GM19043 (cell line): Measurements from ENCODE around the gene CGA.
"Not testable (repeated sequence)": the region's sequence is repeated elsewhere in the genome, so short reads cannot be mapped to it uniquely, and the experiment has no call there.

Experiments
- ATAC-seq: cut with Tn5 transposase; IDR thresholded peaks from one replicate; pipeline ENCODE4 v1.9.1; 2021; ENCODE audit warnings: low read depth; ENCODE audit not compliant: unreplicated experiment

CGA gene

DNA sequence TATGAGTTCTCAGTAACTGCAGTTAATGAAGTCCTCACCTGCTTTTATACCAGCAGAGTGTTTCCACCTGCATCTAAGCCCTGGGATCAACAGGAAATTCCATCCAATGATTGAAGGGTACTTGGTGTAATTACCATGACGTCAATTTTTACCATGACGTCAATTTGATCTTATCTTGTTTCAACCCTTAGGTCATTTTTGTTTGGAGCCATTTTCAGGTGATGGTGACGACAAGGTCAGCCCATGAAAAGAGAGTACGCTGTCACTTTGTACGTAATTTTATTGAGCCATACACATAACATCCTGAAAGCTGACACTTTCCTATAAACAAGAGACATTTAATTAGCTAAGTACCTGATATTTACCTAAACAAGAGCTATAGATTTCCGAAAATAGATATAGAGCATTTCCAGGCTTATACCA is at the start of gene CGA:
TSS of gene CGA (minus strand) at position 20 of the 423 bp plus-strand sequence. CDS start 6,906 bp downstream, outside the sequence.
- ATAC-seq = no peak

DNA sequence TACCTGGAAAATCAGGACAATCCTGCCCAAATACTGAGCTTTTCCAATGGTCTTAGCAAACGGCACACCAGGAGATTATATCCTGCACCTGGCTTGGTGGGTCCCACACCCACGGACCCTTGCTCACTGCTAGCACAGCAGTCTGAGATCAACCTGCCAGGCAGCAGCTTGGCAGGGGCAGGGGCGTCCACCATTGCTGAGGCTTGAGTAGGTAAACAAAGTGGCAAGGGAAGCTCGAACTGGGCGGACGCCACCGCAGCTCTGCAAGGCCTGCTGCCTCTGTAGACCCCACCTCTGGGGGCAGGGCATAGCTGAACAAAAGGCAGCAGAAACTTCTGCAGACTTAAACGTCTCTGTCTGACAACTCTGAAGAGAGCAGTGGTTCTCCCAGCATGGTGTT is 45.0 kb upstream of the CGA start:
- not testable (repeated sequence) for ATAC-seq

DNA sequence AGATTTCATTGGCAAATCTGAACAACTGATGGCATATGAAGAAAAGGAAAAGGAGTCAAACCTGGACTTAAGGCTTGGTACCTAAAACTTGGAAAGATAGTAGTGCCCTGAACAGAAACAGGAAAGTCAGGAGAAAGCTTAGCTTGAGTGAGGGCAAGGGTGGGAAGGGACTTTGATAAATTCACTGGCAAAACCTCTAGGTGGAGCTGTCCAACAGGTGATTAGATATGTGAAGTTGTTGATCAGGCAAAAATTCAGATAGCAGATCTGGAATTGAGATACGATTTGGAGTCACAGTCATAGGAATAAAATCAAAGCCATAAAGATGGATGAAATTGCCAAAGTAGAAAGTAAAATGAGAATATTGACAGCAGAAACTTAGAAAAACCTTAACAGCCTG is 44.3 kb upstream of the CGA start:
- ATAC-seq = peak; percentile 68

GRCh38 chr6:87136963-87137362 is 42.1 kb upstream of the CGA start:
- ATAC-seq = no peak

- ATAC-seq = no peak
These were observed 32.8 kb upstream of the CGA start for GRCh38 chr6:87127737-87128136.

- ATAC-seq = no peak
These were observed 31.6 kb upstream of the CGA start for GRCh38 chr6:87126501-87126900.

GRCh38 chr6:87124074-87124473 is 29.2 kb upstream of the CGA start:
- no peak for ATAC-seq

DNA sequence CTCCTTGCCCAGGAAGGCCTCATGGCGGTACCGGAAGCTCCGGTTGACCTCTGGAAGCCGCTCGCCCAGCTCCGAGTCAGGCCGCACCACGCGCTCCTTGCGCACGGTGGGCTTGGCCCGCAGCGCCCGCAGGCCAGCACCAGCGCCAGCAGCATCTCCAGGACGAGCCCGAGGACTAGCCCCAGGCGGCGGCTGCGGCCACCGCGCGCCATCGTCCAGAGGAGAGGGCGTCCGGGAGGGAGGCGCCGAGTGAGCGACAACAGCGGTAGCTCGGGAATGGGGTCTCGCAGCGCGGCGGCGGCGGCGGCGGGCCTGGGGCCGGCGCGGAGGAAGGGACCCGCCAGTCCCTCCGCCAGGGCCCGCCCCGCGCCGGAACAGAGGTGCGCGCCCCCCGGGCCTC is 27.6 kb upstream of the CGA start:
- no peak for ATAC-seq

- no peak for ATAC-seq
These were observed 23.1 kb upstream of the CGA start for GRCh38 chr6:87118054-87118453.

DNA sequence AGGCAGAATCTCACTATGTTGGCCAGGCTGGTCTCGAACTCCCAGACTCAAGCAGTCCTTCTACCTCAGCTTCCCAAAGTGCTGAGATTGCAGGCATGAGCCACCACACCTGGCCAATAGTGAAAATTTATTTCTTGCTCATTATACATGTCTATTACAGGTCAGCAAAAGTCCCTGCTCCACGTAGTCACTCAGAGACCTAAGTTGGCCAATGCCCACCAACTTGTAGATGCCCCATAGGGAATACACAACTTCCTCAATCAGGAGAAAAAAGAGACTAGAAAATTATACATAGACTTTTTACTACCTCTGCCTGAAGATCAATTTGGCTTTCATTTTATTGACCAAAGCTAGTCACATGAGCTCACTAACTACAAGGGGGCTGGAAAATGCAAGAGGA is 22.0 kb upstream of the CGA start:
- ATAC-seq = no peak

GRCh38 chr6:87115402-87116135 is 20.7 kb upstream of the CGA start:
- ATAC-seq = peak; percentile 92

DNA sequence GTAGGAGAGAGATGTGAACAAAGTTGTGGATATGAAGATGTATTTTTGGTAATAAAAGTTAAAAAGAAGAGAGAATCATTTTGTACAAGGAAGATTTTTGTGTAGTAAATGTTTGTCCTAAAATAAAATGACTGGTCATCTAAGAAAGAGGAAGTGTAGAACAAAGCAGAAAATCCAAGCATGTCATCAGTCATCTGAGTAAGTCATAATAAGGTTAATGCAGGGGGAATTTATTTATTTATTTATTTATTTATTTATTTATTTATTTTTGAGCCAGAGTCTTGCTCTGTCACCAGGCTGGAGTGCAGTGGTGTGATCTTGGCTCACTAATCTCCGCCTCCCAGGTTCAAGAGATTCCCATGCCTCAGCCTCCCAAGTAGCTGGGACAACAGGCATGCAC is 15.7 kb upstream of the CGA start:
- no peak for ATAC-seq

DNA sequence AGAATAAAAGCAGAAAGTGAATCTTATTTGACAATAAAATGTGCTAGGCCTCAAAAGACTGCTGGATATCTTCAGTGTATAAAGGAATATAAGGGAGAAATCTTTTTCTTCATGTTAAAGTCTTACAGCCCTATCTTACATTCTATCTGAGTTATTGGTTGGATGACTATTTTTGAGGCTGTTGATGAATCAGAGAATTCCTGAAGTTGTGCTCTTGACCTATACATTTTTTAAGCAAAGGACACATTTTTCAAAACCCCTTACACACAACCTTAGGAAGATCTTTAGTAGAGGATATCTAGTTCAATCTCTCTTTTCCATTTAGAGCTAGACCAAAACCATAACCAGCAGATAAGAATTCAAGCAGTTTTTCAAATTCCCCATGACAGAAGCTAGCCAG is 10.9 kb upstream of the CGA start:
- ATAC-seq = no peak

DNA sequence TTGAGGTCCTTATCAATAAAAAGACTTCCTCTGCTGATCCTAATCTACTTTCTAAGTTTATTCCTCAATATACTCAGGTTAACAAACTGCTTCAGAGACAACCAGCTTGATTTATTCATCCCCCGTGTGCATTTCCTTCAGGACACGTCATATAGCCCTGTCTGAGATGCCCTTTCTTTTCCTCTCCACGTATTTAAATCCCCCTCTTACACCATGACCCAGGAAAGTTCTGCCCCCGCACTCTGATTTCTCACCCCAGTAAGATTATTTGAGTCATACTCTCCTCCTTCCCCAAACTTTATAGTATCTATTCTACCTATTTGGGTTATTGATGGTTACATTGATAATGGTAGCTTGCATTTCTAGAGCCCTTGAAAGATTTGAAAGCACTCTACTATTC is 9.8 kb upstream of the CGA start:
- no peak for ATAC-seq

GRCh38 chr6:87103977-87104601 is 9.2 kb upstream of the CGA start:
- ATAC-seq = no peak

- ATAC-seq = no peak
These were observed 7.3 kb upstream of the CGA start for GRCh38 chr6:87102151-87102621.

- ATAC-seq = no peak
These were observed 6.2 kb upstream of the CGA start for GRCh38 chr6:87101067-87101466.

DNA sequence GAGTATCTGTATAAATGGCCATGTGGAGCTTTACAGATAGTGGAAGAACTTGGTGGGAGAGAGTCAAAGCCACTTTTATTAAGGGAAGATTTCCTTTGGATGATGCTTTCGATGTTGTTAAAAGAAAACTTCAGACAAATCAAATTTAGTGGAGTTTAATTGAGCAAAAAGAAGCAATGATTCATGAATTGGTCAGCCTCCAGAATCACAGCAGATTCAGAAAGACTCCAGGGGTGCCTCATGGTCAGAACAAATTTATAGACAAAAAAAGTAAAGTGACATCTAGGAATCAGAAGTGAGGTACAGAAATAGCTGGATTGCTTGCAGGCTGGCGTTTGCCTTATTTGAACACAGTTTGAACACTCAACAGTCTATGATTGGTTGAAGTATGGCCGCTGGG is 5.3 kb upstream of the CGA start:
- ATAC-seq = no peak

DNA sequence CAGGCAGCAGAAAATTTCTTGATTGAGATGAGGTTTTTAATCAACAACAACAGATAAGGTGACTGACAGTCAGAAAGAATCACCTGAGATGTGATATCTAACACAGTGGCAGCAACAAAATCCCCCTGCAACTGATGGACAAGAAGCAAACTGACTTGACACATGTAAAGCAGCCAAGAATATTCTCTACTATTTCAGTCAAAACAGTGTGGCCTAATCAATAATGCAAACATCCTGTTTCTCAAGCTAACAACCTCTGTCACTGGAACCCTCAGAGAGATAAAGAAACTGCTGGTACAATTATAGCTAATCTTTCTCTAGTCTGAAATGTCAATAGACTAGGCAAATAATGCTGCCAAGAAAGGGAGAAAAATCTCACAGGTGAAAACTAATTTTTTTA is 4.6 kb upstream of the CGA start:
- peak; percentile 89 for ATAC-seq

DNA sequence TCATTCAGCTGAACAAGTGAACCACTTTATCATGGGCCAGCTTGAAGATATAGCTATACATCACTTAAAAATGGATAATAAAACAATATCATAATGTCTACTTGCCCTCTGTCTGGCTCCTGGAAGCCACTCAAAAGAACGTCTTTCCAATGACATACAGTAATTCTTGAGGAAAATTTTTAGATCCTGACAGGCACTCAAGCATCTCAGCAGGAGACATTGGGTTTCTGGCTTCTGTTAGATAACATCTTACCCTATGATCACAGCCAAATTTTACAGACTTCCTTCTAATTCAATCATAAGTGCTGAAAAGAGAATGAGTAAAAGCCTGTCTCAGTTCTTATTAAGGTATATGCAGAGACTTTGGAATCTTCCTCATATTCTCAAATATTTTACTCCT is 330 bp downstream of the CGA start:
- no peak for ATAC-seq

- ATAC-seq = no peak
These were observed 1.3 kb downstream of the CGA start for GRCh38 chr6:87093651-87094050.

DNA sequence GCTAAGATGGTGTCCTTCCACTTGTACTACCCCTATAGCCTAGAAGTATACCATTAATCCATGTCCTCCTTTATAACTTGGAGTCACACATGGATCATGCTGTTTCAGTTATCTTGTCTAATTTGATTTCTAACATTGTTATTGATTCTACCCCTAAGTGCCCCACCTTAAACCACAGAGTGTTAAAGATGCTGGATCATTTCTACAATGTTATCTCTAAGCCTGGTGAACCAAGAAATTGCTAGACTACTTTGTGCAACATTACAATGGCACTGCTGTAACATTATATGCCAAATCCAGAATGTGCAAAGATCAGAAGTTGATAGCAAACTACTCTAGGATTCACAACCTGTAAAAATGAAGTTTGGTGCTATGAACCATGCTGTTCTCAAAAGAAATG is 1.7 kb downstream of the CGA start:
- ATAC-seq = no peak
